NCI-H146 (cell line): ENCODE results near the gene TRIM15.
A peak's percentile ranks its signal among the peaks of the same experiment; 100 is the strongest.
"Not testable (repeated sequence)": the region's sequence is repeated elsewhere in the genome, so short reads cannot be mapped to it uniquely, and the experiment has no call there.

Experiments used
- DNase-seq: peaks from one replicate; lab custom pipeline; 2025; lab: John Stamatoyannopoulos, UW

The TRIM15 gene

GRCh38 chr6:30198166-30199084 is 35.1 kb downstream of the TRIM15 start:
- DNase-seq = no peak

DNA sequence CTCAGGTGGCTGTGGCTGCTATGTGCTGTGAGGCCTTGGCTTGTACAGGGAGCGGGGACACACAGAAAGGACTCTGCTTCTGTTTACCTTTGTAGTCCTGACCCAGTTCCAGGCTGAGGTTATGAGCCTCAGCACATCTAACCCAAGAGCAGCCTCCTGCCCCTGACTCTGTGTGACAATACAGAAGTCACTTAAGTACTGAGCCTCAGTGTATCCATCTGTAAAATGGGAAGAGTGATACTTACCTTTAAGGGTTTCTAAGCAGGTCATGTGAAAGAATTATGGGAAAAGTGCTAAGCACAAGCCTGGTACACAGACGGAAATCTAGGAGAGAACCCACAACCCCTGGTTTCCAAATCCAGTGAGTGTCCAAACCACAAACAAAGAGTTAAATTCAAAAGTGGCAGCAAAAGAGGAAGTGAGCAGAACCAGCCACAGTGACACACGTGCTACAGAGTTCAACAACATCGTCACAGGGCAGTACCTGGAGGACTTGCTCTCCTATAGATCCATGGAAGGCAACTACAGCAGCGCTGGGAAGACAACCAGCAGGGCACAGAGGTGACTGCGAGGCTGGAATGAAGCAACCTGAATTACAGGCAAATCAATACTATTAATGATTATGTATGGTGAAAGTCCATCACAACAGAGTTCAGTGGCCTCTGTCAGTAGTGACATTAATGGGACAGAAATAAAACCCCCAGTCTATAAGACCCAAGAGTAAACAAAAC is 37.4 kb downstream of the TRIM15 start:
- DNase-seq = no peak

GRCh38 chr6:30202366-30202765 is 39.0 kb downstream of the TRIM15 start:
- no peak for DNase-seq

DNA sequence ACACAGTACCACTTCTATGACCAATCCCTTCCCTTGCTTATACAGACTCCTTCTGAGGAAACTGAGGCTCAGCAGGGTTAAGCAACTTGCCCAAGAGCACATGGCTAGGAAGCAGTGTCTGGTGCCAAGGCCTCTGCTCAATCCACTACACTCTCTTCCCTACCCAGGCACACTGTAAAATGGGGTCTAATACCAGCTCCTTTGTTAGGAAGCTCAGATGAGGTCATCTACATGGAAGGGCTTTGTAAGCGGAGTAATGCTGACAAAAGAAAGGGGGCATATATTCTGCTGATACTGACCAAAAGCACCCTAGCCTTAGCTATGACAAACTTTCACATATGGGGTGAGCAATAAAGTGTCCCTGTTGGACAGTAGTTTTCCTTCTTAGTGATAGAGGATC is 40.8 kb downstream of the TRIM15 start:
- no peak for DNase-seq

DNA sequence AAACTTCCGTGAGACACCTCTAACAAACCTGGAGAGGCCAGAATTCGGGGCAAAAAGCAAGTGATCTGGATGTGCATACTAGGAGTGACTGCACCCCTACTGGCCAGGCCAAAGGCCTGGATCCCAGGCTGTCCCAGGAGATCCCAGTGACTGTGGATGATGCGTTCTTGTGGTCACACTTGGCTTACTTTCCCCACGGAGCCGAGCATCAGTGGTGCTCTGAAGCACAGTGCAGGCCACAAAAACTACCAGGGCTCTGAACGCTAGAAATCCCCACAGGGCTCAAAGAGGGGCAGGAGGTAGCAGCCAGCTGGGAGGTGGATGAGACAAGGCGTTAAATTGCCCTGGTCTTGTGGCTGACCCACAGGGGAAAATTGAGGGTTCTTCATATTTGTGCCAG is 42.8 kb downstream of the TRIM15 start:
- DNase-seq = no peak

DNA sequence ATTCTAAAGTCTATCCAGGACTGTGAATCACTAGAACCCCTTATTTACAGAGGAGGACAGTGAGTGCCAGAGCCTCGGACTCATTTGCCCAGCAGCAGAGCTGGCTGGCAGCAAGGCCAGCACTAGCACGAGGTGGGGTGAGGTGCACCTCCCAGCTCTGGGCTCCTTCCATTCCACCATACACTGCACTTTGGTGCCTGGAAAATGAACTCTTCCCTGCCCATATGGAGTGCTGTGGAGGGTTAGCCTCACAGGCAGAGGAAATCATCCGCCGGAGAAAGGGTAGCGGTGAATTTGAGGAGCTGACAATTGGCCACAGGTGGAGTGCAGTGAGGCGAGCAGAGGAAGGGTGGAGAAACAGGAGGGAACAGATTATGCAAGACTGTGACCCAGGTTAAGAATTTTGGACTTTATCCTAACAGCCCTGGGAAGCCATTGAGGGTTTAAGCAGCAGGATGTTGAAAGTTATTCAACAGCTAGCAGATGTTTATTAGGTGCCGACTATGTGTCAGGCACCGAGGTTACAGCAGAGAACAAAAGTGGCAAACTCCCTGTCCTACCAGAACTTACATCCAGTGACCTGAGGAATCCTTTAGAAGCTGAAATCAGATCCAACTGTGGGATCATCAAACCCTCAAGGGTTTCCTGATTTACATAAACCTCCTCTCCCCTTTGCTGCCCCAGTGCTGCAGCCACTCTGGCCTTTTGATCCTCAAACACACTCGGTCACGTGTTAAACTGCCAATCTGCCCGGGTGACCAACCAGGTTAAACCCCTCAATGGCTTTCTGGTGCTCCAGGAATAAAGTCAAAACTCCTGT is 43.7 kb downstream of the TRIM15 start:
- no peak for DNase-seq

- no peak for DNase-seq
These were observed 44.4 kb downstream of the TRIM15 start for GRCh38 chr6:30207619-30208295.

DNA sequence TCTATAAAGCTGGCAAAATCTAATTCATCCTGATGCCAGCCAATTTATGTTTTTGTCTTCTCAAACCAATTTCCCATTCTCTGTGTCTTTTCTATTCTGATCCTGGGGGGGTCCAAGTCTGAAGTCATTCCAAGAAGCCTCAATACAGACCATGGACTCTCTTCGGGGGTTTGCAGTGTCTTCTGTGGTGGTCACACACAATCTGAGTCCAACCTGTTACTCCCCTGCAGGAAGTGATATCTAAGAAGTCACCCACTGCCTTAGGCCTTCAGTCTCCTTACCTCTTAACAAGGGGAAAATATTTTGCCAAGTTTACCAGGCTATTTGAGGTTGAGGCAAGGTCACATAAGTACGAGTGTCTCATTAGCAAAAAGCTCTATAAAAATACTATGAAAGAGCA is 48.0 kb downstream of the TRIM15 start:
- no peak for DNase-seq

GRCh38 chr6:30211899-30212298 is 48.6 kb downstream of the TRIM15 start:
- no peak for DNase-seq

DNA sequence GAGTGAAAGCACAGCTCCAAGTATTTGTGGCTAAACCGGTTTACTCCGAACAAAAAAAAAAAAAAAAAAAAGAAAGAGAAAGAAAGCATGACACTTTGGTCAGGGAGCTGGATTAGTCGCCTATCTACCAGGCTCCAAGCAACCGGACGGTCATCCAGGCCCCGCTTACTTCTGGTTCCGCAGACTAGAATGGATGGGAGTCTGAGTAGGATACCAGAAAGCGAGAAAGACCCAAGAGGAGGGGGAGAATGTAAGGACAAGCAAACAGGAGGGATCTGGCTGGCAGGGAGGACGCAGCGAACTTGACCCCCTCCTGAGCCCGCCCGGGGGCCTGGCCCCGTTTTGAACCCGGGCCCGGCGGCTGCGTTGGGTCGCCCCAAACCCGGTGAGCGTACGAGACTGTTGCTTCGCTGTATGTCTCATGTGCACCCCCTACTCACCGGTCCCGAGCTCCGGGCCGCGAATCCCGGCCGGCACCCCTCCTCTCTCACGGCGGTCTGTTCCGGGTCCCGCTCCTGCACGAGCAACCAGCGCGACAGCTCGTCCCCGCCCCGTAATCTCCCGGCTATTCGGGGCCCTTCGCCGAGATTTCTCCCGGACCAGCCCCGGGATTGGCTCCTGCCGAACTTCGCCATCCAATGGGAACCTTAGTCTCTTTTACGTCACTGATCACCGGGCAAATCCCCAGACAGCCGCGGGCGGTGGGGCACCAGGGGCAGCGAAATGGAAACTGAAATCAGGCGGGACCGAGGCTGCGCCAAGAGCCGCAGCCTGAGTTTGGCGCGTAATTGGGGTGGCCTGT is 49.7 kb downstream of the TRIM15 start, which contains the start of gene TRIM26:
Gene TRIM26 (minus strand): TSS at position 542 of the 802 bp plus-strand sequence. CDS start 14,303 bp downstream, outside the sequence.
- DNase-seq = peak; percentile 96

GRCh38 chr6:30213667-30213956 is 50.3 kb downstream of the TRIM15 start:
- DNase-seq = no peak

GRCh38 chr6:30213957-30214656 is 50.8 kb downstream of the TRIM15 start:
- peak; percentile 71 for DNase-seq

DNA sequence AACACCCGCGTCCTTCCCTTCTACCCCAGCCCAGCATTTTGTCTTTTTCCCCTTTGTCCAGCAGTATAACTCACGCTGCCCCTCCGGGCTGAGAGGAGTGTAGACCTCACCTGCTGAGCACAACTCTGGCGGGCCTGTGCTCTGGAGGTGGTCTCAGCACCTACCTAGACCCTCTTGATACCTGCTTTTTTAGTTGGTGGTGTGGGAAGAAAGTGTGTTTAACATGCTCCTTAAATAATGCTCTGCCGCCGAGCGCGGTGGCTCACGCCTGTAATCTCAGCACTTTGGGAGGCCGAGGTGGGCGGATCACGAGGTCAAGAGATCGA is 51.3 kb downstream of the TRIM15 start:
- no peak for DNase-seq

DNA sequence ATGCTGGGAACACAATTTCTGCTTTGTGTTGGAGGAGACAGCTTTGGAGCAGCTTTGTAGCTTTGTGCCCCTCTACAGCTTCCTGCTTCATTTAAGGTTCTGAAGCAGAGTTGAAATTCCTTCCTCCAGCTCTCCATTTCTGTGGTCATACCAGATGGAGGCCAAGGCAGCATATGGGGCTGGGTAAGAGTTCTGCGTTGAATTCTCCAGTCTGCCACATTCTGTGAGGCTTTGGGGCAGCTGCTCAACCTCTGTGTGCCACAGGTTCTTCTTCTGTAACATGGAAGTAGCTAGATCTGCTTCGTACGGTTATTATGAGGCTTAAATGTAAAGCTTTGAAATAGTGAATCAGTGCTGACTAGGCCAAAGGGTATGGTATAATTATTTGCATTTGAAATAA is 52.8 kb downstream of the TRIM15 start:
- no peak for DNase-seq

- peak; percentile 71 for DNase-seq
These were observed 55.9 kb downstream of the TRIM15 start for GRCh38 chr6:30219244-30219643.

- not testable (repeated sequence) for DNase-seq
These were observed 58.0 kb downstream of the TRIM15 start for GRCh38 chr6:30221395-30221794.

DNA sequence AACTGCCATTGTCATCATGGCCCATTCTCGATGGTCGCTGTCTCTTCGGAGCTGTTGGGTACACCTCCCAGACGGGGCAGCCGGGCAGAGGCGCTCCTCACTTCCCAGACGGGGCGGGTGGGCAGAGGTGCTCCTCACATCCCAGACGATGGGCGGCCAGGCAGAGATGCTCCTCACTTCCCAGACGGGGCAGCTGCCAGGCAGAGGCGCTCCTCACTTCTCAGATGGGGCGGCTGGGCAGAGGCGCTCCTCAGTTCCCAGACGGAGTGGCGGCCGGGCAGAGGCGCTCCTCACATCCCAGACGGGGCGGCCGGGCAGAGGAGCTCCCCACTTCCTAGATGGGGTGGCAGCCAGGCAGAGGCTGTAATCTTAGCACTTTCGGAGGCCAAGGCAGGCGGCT is 58.6 kb downstream of the TRIM15 start:
- not testable (repeated sequence) for DNase-seq
